ENCODE results near the gene MSLN. TPM values are rescaled to one million over a fixed set of nuclear protein-coding genes. Genes with fewer than 3 reads are reported as not detected.

The MSLN gene
- total and polyA plus RNA-seq, 2 donors (not counting 3 experiments of a cell fraction or from before 2014, with no cell fraction given) = not detected

DNA sequence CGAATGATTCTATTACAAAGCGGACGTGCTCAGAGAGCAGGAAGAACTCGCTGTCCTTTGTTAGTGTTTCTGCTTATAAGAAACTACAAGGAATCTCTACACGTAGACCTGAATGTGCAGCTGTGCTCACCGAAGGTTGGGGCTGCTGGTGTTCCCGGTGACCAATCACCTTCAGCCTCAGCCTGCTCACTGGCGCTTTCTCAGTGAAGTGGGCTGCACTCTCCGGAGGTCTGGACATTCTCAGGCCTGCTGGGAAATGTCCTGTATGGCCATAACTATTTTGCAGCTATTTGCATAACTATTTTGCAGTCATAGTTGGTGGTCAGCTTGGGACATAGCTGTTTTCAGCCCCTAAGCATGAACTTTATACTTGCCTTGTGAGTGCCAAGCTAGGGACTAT lies 10.0 kb upstream of the MSLN start:
- intact Hi-C loops (cut with micrococcal nuclease) = no loop called here
- dilution Hi-C loops (cut with MboI; ENCODE audit: extremely low pct_ligation_motif_present, low sequenced_read_pairs) = no loop called here
- no peak overlapping the region for H3K4me2 ChIP-seq (ENCODE audit: insufficient read depth, low read length)
- BruUV-seq (replicated peaks) = no TSS peak
- H3K9me1 ChIP-seq (replicated peaks; ENCODE audit: control insufficient read depth, extremely low read depth, insufficient read depth, low read length) = no peaks in the 10 kb centered on the region
- TF ChIP-seq FOS (IDR thresholded peaks at IDR 0.05; ENCODE audit: borderline replicate concordance, insufficient read depth, low read length) (no peak), EZH2 (IDR thresholded peaks at IDR 0.05; ENCODE audit: borderline replicate concordance, low read depth, low read length, severe bottlenecking) (no peak), JUN (IDR thresholded peaks at IDR 0.05; ENCODE audit: borderline replicate concordance, insufficient read depth, insufficient read length, low read depth) (no peak), MYC (IDR thresholded peaks at IDR 0.05; ENCODE audit: low read depth, low read length) (no peak), POLR2A (IDR thresholded peaks at IDR 0.05; ENCODE audit: low read depth, low read length) (no peak), POLR2AphosphoS5 (IDR thresholded peaks at IDR 0.05; ENCODE audit: insufficient read depth, low read depth, low read length) (no peak), GATA2 (IDR thresholded peaks at IDR 0.05; ENCODE audit: insufficient read depth, insufficient read length, low read depth, low read length) (no peak)
- TF ChIP-seq, protein P1, sequence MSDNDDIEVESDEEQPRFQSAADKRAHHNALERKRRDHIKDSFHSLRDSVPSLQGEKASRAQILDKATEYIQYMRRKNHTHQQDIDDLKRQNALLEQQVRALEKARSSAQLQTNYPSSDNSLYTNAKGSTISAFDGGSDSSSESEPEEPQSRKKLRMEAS (IDR thresholded peaks at IDR 0.05; ENCODE audit: insufficient read depth, insufficient read length) = no peak
- TF ChIP-seq, protein P2, sequence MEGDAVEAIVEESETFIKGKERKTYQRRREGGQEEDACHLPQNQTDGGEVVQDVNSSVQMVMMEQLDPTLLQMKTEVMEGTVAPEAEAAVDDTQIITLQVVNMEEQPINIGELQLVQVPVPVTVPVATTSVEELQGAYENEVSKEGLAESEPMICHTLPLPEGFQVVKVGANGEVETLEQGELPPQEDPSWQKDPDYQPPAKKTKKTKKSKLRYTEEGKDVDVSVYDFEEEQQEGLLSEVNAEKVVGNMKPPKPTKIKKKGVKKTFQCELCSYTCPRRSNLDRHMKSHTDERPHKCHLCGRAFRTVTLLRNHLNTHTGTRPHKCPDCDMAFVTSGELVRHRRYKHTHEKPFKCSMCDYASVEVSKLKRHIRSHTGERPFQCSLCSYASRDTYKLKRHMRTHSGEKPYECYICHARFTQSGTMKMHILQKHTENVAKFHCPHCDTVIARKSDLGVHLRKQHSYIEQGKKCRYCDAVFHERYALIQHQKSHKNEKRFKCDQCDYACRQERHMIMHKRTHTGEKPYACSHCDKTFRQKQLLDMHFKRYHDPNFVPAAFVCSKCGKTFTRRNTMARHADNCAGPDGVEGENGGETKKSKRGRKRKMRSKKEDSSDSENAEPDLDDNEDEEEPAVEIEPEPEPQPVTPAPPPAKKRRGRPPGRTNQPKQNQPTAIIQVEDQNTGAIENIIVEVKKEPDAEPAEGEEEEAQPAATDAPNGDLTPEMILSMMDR (IDR thresholded peaks at IDR 0.05; ENCODE audit: extremely low read depth in 1 of 2, insufficient read depth in 1 of 2, low read depth in 1 of 2, low read length in 2 of 2) = no peak
- no peaks in the 10 kb centered on the region for H3K4me1 ChIP-seq (ENCODE audit: control insufficient read depth, extremely low read depth, insufficient read depth, low read length)
- no peaks in the 10 kb centered on the region for H3K79me2 ChIP-seq (ENCODE audit: control insufficient read depth, insufficient read depth, low read length)
- H3K27me3 ChIP-seq (ENCODE audit: control insufficient read depth in 2 of 2, insufficient read depth in 2 of 2, low read length in 2 of 2) = peaks cover 4% of the 10 kb centered on the region in 2 experiments
- no peak overlapping the region for H3K27ac ChIP-seq (ENCODE audit: insufficient read depth, low read depth, low read length)
- DNase-seq (ENCODE audit: low read depth, low spot score) = no peak
- no peaks in the 10 kb centered on the region for H3K9me3 ChIP-seq (replicated peaks; ENCODE audit: control insufficient read depth, insufficient read depth, low read length)
- no peak for FAIRE-seq
- no peak overlapping the region for H3K4me3 ChIP-seq (replicated peaks in 1 of 3; ENCODE audit: insufficient read depth in 1 of 3, low read depth in 1 of 3, low read length in 3 of 3)
- POLR2A ChIA-PET = no interaction called here
- H3K36me3 ChIP-seq (ENCODE audit: control insufficient read depth in 2 of 2, extremely low read depth in 1 of 2, insufficient read depth in 2 of 2, low read length in 2 of 2) = no peaks in the 10 kb centered on the region
- no peak overlapping the region for H3K9ac ChIP-seq (replicated peaks; ENCODE audit: extremely low read depth, insufficient read depth, low read length)
- no peaks in the 10 kb centered on the region for H4K20me1 ChIP-seq (replicated peaks; ENCODE audit: control insufficient read depth, extremely low read depth, insufficient read depth, low read length)
- CTCF ChIA-PET = interaction anchor here (1.2 kb wide), 1 partner anchor 38 kb away, joined by 3 read pairs; no protein-coding TSS in a partner anchor
- H2AFZ ChIP-seq (ENCODE audit: low read depth, low read length) = no peak overlapping the region

All from endothelial cell of umbilical vein (primary cell).